HUDEP-2 (cell line): ENCODE data around the gene RNF44.
"Not testable (repeated sequence)": the region's sequence is repeated elsewhere in the genome, so short reads cannot be mapped to it uniquely, and the experiment has no call there.

Source experiments
- DNase-seq, 76 experiments: peaks; one replicate each; lab custom pipeline; 2025; ENCODE audit not compliant: unreplicated experiment in 76 of 76; lab: John Stamatoyannopoulos, UW

The RNF44 gene

DNA sequence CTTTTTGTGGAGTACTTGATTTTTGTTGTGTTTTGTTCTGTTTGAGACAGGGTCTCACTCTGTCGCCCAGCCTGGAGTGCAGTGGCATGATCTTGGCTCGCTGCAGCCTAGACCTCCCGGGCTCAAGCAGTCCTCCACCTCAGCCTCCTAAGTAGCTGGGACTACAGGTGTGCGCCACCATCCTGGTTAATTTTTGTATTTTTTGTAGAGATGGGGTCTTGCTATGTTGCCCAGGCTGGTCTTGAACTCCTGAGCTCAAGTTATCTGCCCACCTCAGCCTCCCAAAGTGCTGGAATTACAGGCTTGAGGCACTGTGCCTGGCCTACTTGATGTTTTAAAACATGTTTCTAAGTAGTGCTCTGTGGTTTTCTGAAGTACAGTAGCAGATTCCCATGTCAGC is 50.0 kb downstream of the RNF44 start:
- DNase-seq, result not testable (repeated sequence)

DNA sequence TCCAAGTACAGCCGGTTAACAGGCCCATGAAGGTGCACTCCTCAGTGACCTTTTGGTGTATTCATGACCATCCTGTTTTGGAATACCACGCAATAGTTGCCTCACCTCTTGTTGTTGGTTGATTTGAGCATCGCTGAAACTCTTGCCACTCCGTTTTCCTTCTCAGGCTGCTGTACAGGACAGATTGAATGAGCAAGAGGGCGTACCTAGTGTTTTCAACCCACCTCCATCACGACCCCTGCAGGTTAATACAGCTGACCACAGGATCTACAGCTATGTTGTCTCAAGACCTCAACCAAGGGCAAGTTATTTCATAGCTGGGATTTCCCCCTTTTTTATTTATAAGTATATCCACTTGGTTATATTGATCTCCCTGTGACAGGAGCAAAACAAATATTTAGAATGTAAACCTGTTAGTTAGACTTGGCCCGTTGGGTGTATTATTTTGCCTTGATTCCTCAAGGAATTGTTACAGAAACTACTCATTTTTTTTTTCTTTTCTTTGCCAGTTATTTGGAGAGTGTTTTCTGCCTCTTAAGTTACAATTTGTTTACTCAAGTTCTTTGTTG is 50.9 kb downstream of the RNF44 start:
- no peak for DNase-seq

DNA sequence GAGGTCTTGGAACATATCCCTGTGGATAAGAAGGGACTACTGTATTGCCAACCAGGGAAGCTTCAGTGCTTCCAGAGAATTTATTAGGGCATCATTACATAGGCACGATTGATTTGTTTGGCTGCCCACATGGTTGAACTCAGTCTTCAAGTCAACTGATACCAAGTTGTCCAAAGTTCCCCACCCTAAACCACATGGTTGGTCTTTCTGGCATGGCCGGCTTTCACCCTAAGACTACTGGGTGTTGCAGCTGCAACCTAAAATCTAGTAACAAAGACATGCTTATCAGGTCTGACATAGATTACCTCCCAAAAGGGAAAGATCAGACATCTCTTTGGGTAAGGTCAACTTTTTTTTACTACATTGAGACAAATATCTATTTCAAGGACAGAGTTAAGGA is 52.0 kb downstream of the RNF44 start:
- peak in 49 of 76 experiments; percentile 1 to 58 (median 16) for DNase-seq

DNA sequence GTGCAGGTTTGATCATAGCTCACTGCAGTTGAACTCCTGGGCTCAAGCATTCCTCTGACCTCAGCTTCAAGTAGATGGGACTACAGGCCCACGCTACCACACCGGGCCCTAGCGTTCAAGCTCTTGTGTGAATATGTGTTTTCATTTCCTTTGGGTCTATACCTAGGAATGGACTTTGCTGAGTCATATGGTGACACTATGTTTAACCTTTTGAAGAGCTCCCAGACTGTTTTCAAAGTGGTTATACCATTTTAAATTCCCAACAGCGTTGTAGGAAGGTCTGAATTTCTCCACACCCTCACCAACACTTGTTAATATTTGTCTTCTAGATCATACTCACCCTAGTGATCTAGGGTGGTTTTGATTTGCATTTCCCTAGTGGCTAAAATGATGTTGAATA is 55.5 kb downstream of the RNF44 start:
- no peak for DNase-seq
